ENCODE results near the gene ADGRG3. TPM values are rescaled to one million over a fixed set of nuclear protein-coding genes. Genes with fewer than 3 reads are reported as not detected.

The ADGRG3 gene
- total RNA-seq, 1 donor from 2014 or later: not detected

- Histone ChIP-seq H2AFZ (replicated peaks) (no peak overlapping the region), H3K79me2 (ENCODE audit: low read depth) (no peaks in the 10 kb centered on the region), H3F3A (ENCODE audit: low read depth) (no peaks in the 10 kb centered on the region), H4K20me1 (ENCODE audit: low read depth) (no peaks in the 10 kb centered on the region), H3K4me2 (no peak overlapping the region), H3K27me3 (no peaks in the 10 kb centered on the region), H3K4me1 (no peaks in the 10 kb centered on the region), H3K9me3 (ENCODE audit: low read depth) (no peaks in the 10 kb centered on the region), H3K9ac (no peak overlapping the region), H3K4me3 (no peak overlapping the region), H3K36me3 (no peaks in the 10 kb centered on the region), H3K27ac (no peak overlapping the region)
- H3K27me3 Mint-ChIP-seq (ENCODE audit: insufficient read depth, low read depth): peaks cover 11% of the 10 kb centered on the region
- peaks cover 4% of the 10 kb centered on the region for H3K36me3 Mint-ChIP-seq
- no peak overlapping the region for H3K27ac Mint-ChIP-seq
- no peak overlapping the region for H3K4me3 Mint-ChIP-seq
- no peaks in the 10 kb centered on the region for H3K4me1 Mint-ChIP-seq
- no peaks in the 10 kb centered on the region for H3K9me3 Mint-ChIP-seq
- no peak for DNase-seq (ENCODE audit: low spot score)
- TF ChIP-seq EZH2phosphoT487 (IDR thresholded peaks at IDR 0.05) (no peak), CTCF (IDR thresholded peaks at IDR 0.05) (no peak), EZH2 (IDR thresholded peaks at IDR 0.05) (no peak)
Observed at GRCh38 chr16:57664662-57665025, 3.5 kb upstream of the ADGRG3 start.

DNA sequence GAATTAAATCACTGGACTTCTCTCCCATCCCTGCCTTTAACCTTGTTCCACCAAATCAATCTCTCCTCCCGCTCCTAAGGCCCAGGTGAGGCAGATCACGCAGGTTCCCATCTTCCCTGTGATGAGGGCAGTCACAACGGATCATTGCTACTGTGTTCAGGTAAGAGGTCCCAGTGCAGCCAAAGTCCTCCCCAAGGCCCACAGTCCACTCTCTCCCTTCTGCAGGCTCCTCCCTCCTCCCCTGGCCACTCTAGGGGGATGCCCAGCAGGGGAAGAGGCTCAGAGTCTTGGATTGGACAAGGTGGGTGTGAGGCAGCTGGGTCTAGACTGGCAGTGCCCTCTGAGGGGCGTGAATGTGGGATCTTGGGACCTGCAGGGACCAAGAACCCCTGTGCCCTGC lies 2.6 kb upstream of the ADGRG3 start:
- H3K9me3 ChIP-seq (ENCODE audit: low read depth): no peaks in the 10 kb centered on the region
- H3K27ac ChIP-seq: no peak overlapping the region
- no peak for DNase-seq (ENCODE audit: low spot score)
- H2AFZ ChIP-seq (replicated peaks): no peak overlapping the region
- TF ChIP-seq EZH2phosphoT487 (IDR thresholded peaks at IDR 0.05) (no peak), CTCF (IDR thresholded peaks at IDR 0.05) (no peak), EZH2 (IDR thresholded peaks at IDR 0.05) (no peak)
- no peaks in the 10 kb centered on the region for H3K4me1 Mint-ChIP-seq
- H3K4me3 Mint-ChIP-seq: no peak overlapping the region
- no peak overlapping the region for H3K27ac Mint-ChIP-seq
- no peaks in the 10 kb centered on the region for H3F3A ChIP-seq (ENCODE audit: low read depth)
- no peaks in the 10 kb centered on the region for H4K20me1 ChIP-seq (ENCODE audit: low read depth)
- H3K27me3 ChIP-seq: no peaks in the 10 kb centered on the region
- H3K4me1 ChIP-seq: no peaks in the 10 kb centered on the region
- H3K9ac ChIP-seq: no peak overlapping the region
- no peaks in the 10 kb centered on the region for H3K36me3 ChIP-seq
- no peak overlapping the region for H3K4me2 ChIP-seq
- H3K27me3 Mint-ChIP-seq (ENCODE audit: insufficient read depth, low read depth): peaks cover 11% of the 10 kb centered on the region
- no peaks in the 10 kb centered on the region for H3K79me2 ChIP-seq (ENCODE audit: low read depth)
- H3K4me3 ChIP-seq: no peak overlapping the region
- H3K36me3 Mint-ChIP-seq: peaks cover 4% of the 10 kb centered on the region
- no peaks in the 10 kb centered on the region for H3K9me3 Mint-ChIP-seq

DNA sequence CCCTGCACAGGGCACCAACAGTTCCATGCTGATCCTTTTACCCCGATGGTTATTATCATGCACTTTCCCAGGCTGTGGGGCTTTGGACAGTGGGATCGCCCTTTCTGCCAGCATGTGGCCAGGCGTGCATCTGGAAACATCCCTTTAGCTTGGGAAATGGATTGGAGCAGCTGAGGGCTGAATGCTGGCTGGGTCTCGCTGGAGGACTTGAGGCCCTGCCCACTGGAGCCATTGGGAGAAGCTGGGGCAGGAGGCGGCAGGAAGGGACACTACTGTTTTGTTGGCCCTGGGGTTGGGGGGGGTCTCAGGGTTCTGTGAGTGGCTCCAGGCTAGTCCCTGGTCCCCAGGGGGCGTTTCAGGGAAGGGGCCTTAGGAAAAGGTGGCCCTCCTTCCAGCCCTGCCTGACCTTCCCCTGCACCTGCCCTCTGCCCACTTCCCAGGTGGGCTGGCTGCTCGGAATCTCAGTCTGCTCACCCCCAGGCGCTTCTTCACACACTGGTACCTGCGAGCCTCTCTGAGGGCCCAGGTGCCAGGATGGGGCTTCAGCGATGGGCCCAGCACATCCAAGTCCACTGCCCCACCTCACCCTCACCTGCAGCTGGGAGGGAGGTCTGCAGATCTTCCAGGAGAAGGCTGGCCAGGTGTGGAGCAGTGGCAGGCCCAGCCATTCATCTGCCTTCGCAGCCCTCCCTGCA lies 1.6 kb upstream of the ADGRG3 start:
- Mint-ChIP-seq H3K27me3 (ENCODE audit: insufficient read depth, low read depth) (peaks cover 11% of the 10 kb centered on the region), H3K36me3 (peaks cover 4% of the 10 kb centered on the region), H3K9me3 (no peaks in the 10 kb centered on the region), H3K27ac (no peak overlapping the region), H3K4me3 (no peak overlapping the region), H3K4me1 (peaks cover 4% of the 10 kb centered on the region)
- H3K9ac ChIP-seq: no peak overlapping the region
- H3F3A ChIP-seq (ENCODE audit: low read depth): no peaks in the 10 kb centered on the region
- no peaks in the 10 kb centered on the region for H3K4me1 ChIP-seq
- H3K27me3 ChIP-seq: no peaks in the 10 kb centered on the region
- no peaks in the 10 kb centered on the region for H3K9me3 ChIP-seq (ENCODE audit: low read depth)
- H2AFZ ChIP-seq (replicated peaks): no peak overlapping the region
- H3K36me3 ChIP-seq: no peaks in the 10 kb centered on the region
- DNase-seq (ENCODE audit: low spot score): no peak
- TF ChIP-seq EZH2 (IDR thresholded peaks at IDR 0.05) (no peak), CTCF (IDR thresholded peaks at IDR 0.05) (no peak), EZH2phosphoT487 (IDR thresholded peaks at IDR 0.05) (no peak)
- no peak overlapping the region for H3K4me3 ChIP-seq
- H3K79me2 ChIP-seq (ENCODE audit: low read depth): no peaks in the 10 kb centered on the region
- H4K20me1 ChIP-seq (ENCODE audit: low read depth): no peaks in the 10 kb centered on the region
- no peak overlapping the region for H3K27ac ChIP-seq
- no peak overlapping the region for H3K4me2 ChIP-seq
